Measurements from ENCODE around the gene ZDHHC22.

The ZDHHC22 gene

DNA sequence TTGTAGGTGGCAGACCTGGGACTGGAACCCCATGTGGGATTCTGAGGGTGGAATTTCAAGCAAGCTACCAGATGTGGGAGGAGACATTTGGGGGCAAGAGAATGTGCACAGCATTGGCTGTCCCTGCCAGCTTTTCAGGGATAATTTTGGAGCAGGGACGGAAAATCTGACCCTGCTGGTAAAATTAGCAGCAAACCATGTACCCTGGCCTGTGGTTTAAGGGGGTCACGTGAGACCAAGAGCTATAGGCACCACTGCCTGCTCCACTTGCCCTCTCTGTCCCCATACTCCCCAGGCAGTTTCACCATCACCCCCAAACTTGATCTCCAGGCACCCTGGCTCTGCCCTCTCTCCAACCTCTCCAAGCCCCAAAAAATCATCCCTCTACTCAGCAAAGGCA lies 13.5 kb upstream of the ZDHHC22 start:
- DNase-seq = no peak

DNA sequence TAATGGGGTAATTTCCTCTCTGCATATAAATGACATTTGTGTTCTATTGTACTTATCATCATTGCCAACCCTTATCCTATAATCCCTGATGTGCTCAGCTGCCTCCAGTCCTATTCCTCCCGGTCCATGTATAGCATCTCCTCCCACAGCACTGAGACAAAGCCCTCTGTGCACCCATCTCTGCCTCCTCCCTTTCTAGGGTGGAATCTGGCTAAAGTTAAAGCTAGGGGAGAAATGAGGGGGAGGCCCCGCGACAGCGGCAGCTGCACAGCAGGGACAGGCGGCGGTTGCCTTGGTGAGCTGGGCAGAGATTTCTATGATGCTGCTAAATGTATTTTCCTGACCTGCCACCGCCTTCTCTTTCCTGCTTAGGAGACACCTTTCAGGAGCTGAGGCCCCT lies 12.8 kb upstream of the ZDHHC22 start:
- no peak for DNase-seq

DNA sequence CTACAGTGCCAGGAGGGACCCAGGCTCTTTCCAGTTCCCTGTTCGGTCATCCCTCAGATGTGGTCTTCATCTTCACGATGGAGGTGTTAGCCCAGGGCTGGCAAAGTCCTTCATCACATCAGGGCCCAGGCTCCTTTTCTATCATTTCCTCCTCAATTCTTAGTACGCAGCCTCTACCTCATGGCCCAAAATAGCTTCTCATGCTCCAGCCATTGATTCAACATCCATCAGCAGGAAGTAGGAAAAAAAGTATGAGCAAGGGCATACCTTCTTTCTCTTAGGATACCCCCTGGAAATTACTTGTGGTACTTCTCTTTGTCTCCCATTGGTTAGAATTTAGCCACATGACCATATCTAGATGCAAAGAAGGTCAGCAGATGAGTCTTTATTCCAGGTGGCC lies 12.2 kb upstream of the ZDHHC22 start:
- DNase-seq = no peak

DNA sequence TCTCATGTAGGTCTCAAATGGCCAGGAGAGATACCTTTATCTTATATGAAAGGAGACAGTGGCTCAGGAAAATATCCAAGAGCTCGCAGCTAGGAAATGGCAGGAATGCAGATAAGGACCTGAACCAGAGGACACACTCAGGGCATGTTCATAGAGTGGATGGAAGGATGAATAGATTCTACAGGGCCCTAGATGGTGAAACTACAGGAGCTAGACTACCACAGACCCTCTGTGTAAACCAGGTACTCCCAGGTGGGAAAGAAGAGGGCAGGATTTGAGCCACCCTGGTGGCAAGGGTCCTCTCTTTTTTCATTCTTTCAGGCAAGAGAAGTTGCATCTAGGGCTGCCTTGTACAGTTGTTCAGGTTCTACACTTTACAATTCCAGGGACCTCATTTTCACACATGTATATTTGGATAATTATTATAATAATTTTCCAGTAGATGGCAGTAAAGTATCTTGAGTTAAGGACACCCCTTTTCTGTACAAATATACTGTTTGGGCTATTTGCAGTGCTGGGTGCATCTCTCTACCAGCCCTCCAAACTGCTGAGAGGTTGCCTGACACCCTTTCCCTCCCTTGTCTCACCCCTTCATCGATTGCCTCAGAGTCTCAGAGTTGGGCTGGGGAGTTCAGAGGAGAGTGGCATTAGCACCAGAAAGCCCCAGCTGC lies 10.5 kb upstream of the ZDHHC22 start:
- DNase-seq = no peak

DNA sequence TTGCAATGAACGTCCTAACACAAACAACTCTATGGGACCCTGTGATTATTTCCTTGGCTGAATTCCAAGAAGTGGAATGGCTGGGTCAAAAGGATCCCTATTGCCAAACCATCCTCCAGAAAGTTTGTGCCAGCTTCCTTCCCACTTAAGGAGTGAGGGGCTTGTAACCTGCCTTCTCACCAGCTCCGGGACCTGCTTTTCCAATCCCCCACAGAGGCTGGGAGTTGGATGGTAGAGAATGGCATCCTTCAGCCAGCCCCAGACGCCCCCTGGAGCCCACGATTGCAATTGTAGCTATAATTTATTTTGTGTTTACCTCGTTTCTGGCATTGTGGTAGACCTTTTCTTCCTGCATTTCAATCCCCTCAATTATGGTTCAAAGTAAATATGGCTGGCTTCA lies 9.7 kb upstream of the ZDHHC22 start:
- no peak for DNase-seq

DNA sequence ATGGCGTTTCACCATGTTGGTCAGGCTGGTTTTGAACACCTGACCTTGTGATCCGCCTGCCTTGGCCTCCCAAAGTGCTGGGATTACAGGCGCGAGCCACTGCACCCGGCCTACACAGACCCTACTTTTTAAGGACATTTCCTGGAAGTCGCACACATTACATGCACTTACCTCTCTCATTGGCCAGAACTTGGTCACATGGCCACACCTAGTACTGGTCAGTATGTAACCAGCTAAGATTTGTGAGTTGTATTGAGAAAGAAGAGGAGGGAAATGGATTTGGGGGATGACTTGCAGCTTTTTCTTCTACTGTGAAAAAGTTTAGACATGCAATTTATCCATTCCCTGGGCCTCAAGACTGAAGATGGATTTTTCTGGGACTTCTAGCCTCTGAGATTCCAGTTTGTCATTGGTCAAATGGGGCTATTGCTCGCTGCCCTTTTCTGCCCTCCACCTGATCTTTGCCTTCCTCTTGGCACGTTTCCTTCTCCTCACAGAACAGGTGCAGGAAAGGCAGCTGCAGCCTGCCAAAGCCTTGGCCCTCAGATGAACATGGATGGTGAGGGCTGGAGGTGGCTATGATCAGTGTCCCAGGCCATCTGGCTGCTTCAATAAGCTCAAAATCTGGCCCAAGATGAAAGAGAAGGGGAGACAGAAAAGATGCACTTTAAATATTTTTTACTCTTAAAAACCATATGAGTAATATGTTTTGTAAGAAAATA lies 7.1 kb upstream of the ZDHHC22 start:
- no peak for DNase-seq

DNA sequence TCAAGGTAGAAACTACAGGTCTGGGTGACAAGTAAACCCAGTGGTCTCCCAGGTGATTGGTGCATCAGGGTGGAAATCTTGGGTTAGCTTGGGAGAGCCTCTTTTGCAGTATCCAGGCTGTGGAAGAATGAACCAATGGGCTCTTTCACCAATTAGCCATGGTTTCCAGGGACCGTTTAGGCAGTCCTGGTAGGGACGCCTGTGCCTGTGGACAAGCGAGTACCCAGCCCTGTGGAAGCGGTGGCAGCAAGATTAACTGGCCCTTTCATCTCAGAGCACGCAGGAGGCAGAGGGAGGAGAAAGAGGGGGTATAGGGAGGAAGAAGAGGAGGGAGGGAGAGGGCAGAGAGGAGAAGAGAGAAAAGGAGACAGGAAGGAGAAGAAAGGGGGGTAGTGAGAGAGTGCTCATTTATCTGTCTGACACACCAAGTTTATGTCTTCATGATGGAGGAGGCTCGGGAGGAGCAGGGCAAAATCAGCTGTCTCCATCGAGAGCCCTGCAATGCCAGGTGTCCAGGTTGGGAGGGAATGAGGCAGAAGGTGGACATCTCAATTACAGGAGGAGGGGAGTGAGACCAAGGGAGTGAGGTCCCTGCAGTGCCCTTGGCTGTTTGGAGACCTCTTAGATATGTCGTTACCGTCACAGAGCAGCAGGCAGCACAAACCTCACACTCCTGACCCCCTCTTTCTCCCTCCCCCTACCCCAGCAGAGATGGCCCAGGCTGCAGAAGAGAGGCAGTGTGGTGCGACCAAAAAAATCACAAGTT lies 4.6 kb upstream of the ZDHHC22 start:
- DNase-seq = no peak

DNA sequence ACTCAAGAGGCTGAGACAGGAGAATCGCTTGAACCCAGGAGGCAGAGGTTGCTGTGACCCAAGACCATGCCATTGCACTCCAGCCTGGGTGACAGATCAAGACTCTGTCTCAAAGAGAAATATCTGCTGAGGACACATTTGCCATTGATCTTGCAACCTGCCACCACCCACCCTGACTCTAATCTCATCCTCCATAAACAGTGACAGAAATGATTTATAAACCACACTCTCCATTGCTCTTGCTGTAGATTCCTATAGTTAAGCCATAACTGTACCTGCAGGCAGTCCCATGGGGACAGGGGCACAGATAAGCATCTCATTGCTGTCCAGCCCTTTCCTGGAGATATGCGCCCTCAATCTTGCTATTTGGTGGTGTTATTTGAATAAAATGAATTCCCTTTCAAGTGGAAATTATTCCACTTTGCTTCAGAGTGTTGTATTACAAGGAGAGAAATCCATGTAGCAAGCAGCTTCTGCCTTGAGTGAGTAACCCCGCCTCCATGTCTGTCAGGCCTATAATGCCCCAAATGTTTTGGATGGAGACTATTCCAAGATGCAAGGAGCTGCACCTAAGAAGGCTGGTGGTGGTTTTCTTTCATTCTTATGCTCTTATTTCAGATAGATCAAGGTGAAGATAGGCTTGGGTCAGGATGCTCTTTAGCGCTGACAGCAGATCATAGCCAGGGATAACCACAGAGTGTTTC lies 3.0 kb upstream of the ZDHHC22 start:
- no peak for DNase-seq

DNA sequence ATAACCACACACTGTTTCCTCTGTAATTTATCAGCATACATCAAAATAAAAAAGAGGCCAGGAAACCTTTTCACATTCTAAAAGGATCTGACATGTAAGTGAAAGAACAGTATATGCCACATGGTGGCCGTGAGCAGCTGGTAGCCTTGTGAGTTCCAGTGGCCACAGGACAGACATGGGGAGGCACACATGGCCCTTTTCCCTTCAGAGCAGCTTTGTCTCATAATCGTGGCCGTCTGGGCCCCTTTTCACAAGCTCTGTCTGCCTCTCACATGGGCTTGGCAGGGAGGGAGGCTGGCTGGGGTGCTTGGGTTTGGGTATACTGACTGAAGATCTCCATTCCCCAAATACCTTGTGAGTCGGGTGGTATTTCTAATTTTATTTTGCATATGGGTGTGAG lies 1.5 kb upstream of the ZDHHC22 start:
- no peak for DNase-seq

DNA sequence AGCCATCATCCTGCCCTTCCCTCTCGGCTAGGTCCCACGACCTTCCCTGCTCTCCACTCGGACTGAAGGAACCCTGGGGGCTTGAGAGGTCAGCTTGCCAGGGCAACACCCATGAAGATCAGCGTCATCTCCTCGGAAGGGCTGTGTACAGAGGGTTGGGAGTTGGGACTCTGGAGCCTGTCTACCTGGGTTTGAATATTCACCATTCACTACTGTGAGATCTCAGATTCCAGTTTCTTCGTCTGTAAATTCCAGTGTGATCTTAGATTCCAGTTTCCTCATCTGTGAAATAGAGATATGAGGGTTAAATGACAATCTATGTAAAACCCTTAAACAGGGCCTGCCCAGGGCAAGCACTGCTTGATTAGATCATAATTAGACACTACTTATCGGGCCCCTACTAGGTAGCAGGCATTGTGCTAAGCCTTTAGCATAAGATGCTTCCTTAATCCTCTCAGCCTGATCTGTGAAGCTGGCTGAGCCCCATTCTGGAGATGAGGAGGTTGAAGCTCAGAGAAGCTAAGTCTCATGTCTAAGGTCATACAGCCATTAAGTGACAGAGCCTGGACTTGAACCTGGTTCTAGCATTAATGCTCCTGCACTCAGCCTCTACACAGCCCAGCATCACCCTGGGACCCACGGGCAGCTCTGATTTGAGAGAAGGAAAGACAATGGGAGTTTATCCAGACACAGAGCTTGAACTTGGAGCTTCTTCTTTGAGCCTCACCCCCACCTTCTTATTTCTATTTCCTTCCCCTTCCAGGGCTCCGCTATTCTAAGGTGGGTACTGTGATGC lies 612 bp upstream of the ZDHHC22 start:
- DNase-seq = no peak

DNA sequence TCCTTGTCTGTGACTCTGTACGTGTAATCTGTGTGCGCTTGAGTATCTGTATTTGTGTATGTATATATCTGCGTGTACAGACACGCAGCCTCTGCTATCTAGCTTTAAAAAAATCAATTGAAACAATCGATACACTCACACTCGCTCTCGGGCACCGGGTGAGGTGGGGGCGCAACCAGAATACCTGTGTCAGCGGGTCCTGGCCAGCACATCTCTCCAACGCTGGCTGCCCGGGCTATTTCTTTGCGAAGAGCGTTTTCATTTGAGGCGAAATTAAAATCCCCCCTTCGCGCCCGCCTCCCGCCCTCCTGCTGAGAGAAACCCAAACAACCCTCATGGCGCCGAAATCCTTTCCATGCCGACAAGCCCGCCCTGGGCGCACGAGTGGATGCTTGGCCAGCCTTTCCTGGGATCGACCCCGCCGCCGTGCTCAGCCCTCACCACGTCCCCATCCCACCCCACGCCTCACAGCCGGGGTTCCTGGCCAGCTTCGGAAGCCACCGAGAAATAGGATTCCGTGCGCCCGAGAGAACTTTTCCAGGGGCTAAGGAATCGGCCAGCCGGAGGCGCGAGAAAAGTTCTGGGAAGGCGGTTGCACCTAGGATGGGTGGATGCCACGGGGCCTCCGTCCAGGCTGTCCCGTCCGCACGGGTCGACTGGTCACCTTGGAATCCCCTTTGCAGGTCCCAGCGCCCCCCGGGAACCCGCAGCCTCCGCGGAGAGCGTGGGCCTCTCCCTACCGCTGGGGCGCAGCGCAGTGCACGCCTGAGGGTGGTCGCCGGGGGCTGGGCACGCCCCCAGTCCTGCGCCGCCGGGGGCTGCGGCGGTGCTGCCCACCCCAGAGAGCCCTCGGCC lies 1.0 kb downstream of the ZDHHC22 start:
- no peak for DNase-seq

DNA sequence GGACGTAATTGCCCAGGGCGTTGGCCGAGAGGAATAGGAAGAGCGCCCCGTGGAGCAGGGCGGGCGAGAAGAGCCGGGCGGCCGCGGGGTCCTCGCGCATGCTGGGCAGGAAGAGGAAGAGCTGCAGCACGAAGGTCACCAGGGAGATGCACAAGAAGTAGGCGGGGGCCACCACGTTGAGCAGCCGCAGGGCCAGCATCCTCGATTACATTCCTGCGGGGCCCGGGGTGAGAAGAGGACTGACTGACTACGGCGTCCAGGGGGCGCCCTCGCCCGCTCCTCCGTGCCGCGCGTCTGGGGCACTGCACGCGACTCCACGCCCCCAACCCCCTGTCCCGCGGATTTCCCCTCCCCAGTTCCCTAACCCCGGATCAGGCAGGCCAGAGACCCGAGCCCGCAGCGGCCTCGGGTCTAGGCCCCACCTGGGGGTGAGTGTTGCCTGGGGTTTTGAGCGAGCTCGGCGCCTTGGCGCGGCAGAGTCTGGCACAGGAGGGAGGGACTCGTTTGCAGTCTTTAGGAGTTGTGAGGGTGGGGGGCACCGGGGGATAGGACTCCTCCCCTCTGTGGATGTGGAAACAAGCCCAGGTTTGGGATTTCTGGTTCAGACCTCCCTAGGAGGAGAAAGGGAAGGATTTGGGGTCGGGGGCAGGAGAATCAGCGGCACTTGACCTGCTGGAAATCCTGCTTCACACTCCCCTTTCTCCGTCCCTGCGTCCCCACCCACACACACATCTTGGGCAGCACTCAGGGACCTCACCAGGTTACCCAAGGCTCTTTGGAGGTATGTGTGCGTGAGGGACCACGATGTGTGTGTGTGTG lies 1.8 kb downstream of the ZDHHC22 start:
- DNase-seq = no peak

DNA sequence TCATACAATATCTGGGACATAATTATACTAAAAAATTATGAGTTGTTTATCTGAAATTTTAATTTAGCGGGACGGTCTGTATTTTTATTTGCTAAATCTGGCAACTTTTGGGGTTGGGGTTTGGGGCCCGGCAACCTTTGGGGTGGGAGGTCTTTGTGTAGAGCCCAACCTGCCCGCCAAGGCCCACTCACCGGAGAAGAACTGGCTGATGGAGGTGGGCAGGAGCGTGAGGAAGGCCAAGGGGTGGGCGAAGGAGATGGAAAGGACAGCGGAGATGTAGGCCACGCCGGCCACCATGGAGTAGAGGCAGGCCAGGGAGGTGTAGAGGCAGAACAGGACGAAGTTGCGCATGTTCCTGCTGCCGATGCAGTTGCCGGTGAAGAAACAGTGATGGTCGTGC lies 2.6 kb downstream of the ZDHHC22 start:
- DNase-seq = no peak

DNA sequence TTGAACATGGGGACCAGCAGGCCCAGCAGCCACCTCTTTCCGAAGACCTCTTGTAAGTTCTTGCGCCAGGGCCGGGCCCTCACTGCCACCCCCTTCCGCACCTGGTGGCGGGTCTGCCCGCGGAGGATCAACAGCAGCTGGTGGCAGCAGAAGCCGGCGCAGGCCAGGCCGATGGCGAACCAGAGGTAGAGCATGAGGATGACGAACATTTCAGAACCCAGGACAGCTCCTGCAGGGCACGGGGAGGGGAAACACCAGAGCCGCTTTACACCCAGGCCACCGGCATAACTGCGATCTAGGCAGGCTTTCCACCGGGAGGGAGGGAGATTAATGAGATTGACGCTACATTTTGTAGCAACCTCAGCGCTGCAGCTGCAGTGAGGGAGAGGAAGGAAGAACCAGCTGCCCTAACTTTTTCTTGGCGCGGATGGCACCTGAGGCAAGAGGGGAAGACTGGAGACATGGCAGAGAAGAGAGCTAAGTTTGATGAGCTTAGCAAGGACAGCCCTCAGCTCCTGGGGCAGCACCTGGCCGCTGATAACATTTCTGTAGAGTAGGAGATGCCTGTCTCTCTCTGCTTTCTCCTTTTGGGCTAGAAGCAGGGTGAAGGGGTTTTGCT lies 7.8 kb downstream of the ZDHHC22 start:
- DNase-seq = peak; percentile 65

DNA sequence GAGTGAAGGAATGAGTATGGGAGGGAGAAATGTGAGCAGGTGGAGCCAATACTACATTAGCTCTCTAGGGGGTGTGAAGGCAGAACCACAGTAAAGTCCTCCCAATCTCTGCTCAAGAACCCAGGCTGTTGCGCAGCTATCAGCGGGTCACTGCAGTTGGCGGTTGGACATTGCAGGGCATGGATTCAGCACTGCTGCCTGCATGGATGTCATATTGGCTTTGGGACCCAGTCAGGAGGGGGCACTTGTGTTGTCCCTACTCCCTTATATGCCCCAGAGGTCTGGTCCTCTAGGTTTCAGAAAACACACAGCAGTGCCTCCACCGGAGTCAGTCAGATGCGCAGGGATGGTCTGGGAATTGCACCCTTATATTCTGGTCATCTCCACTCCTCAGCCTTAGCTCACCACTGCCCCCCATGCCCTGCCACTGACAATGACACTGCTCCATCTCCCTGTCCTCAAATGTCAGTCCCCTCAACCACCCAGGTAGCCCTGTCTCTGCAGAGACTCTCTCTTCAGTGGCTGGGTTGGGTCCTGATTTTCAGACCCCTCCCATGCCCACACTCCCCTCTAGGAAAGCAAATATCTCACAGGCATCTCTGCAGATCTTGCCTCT lies 9.6 kb downstream of the ZDHHC22 start:
- DNase-seq = no peak

DNA sequence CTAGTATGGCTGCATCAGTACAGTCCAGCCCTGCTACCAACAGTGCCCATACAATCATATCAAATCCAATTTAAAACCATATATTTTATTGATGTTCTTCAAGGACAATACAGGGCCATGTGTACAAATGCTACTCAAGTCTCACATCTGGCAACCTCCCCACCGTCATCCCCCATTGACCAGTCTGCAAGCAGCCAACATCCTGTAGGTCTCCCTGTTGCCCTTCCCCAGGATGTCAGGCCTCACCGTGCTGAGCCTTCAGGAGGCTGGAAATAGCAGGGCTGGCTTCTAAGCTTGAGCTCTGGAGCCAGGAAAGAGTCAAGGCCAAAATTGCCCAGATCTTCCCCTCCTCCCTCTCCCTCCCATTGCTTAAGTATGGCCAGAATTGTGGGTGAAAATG lies 10.4 kb downstream of the ZDHHC22 start:
- DNase-seq = no peak

DNA sequence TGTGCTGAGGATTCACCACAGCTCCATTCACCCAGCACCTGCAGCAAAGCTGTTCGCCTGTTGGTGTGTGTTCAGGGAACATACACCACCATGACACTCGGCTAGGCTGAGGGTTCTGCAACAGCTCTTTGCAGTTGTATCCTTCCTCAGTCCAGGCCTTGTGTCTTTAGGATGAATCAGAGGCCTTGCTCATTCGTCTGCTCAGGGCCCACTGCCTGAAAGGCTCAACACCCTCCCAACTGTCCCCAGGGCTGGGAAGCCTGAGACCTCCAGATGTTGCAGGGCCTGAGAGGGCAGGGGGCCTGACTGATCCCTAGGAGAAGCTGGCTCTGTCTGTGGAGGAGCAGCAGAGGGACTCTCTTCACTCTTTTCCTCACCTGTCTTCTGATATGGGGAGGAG lies 11.2 kb downstream of the ZDHHC22 start:
- DNase-seq = no peak

DNA sequence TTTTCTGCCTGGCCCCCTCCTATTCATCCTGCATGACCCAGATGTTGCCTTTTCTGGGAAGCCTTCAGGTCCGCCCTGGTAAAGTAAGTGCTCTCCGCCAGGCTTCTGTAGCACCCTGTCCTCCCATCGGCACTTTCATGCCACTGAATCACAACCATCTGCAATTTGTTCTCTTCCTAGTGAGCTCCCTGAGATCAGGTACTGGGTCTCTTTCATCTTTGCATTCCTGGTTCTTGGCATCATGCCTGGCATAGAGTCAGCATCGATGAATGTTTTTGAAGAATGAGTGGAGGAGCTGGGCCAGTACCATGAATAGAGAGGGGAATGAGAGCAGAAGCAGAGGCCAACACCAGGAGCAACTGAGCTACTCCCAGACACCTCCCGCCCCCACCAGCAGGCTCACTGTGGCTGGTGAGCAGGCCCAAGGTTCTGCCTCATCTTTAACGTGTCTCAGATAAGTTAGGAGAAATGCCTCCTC lies 13.1 kb downstream of the ZDHHC22 start:
- DNase-seq = peak; percentile 14

DNA sequence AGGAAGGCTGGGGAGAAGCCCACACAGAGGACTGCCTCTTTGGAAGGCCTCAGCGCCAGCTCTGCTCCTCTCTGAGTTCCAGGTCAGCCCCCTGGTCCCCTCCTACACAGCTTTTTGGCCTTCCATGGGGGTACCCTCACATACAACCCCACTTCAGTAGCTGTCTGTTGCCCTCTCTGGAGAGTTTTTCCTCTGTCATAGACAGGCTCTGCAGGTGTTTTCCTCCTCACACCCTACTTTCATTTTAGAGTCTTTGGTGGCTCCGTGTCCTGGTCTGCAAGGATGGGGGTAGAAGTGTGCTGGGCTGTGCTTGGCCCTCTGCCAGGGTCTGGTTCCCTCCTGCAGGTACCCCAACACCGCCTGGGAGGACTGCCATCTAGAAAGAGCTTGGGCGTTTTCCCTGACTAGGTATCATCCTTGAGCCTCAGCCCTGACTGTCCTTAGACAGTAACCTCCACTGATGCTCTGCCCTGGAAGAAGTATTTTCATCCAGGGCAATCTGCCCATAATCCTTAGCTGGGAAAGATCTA lies 15.1 kb downstream of the ZDHHC22 start:
- DNase-seq = no peak
